Occipital lobe (tissue), 3 donors: Measurements from ENCODE around the gene SAG. TPM values are rescaled to one million over a fixed set of nuclear protein-coding genes. Genes with fewer than 3 reads are reported as not detected.

ENCODE experiments used
- DNase-seq: peaks from one replicate; lab custom pipeline; 2025; lab: John Stamatoyannopoulos, UW
- small RNA-seq: library from RNA; depleted of rRNA; stranded (forward); fragments of <200 nt; gene quantifications from one replicate; pipeline ENCODE3, GENCODE V24; 2014
- total RNA-seq: library from RNA; depleted of rRNA; stranded (reverse); fragments of >200 nt; gene quantifications from one replicate; pipeline ENCODE4 v1.2.3, GENCODE V29; 2014

Gene SAG
- total RNA-seq, 1 donor from 2014 or later: not detected

DNA sequence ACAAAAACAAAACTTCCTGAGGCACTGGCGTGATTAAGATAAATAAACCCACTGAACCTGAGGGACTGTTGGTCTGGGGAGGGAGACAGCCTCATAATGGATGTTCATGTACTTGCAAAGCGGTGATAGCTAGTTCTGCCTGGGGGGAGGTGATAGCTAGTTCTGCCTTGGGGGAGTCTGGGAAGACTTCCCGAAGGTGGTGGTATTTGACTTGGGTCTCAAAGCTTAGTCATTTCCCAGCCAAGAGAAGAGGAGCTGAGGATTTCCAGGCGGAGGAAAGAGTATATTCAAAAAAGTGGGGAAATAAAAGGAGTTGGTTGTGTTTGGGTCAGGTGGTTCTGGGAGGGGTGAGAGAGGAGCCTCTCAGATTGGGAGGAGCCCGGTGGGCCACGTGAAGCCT, 71.4 kb downstream of the SAG start:
- DNase-seq: no peak

DNA sequence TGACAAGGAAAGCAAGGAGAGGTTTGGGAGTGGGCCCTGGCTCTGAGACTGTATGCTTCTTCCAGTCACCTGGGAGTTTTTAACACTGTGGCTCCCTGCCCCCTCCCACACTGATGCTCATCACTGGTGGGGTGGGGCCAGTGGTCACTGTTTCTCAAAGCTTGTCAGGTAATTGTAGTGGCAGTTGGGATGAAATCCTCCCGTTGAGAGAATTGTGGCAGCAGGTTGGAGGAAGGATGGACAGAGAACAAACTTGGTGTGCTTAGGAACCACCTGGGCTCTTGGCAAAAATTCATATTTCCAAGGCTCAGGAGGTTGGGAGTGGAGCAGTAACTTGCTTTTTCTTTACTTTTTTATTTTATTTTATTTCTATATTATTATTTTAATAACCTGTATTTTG, 71.8 kb downstream of the SAG start:
- DNase-seq: no peak

DNA sequence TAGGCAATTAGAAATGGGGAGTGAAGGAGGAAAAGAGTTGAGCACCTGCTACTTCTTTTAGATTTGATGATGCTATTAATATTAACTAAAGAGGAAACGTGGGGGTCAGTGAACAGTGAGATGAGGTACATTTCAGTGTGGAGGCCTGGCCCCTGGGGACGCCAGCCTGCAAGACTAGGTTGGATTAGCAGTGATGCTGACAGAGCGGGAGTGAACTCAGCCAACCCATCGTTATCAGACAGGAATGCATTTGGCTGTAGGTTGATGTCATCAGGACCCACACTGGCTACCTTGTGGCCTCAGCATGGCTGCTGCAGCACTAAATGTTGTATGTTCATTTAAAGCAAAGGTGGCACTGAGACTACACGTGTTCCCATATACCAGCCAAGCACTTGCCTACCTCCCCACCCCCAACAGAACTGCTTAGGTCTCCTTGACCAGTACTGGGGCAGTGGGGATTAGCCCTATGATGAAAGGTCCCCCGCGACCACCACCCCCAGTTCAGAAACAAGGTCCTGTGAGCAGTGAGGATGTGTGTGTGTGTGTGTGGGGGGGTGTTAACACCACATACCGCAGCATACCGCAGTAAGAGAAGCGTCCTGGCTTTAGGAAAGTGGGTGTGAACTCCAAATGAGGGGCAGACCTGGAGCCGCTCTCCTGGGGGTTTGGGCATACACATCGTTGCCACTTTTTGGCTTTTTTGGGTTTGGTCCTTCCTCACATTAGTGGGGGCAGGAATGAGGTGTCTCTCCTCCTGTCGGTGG, 72.7 kb downstream of the SAG start:
- no peak for DNase-seq

- DNase-seq: no peak
Observed at GRCh38 chr2:233380995-233381637, 73.5 kb downstream of the SAG start.

DNA sequence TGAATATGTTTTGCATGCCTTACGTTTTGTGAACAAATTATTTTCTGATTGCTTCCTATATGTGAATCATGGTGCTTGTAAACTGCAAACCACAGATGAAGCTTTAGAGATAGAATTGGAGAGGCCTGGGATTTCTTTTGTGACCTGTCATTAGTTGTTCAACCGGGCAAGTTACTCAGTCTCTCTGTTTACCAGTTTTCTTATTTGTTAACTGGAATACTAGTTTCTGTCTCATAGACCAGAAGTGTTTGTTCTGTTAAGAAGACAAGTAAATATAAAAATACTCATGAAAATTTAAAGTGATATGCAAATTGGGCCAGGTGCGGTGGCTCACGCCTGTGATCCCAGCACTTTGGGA, 74.0 kb downstream of the SAG start:
- no peak for DNase-seq

- DNase-seq: no peak
Observed at GRCh38 chr2:233384015-233384414, 76.4 kb downstream of the SAG start.

- no peak for DNase-seq
Observed at GRCh38 chr2:233384811-233385488, 77.3 kb downstream of the SAG start.

DNA sequence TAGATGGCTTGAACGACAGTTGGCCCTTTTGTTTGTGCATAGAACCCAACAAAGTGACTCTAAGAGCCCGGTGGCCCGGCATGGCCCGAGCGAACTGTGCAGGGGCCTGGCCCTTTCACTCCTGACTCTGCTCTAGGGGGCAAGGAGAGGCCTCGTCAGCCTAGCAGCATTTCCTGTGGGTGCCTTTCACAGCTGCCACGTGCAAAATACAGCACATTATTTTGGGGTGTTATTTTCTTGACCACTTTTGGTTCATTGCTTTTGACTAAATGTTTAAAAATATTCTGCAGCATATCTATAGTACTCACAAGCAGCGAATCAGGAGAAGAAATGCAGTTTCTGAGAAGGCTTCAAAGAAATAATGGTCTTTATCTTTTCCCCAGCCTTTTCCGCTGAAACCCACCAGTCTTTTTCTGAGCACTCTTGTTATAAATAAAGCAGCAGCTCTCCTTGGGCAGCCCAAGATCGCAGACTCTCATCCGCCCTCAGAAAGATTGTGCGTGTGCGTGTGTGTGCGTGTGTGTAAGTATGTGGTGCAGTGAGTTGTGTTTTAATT, 78.0 kb downstream of the SAG start:
- no peak for DNase-seq

DNA sequence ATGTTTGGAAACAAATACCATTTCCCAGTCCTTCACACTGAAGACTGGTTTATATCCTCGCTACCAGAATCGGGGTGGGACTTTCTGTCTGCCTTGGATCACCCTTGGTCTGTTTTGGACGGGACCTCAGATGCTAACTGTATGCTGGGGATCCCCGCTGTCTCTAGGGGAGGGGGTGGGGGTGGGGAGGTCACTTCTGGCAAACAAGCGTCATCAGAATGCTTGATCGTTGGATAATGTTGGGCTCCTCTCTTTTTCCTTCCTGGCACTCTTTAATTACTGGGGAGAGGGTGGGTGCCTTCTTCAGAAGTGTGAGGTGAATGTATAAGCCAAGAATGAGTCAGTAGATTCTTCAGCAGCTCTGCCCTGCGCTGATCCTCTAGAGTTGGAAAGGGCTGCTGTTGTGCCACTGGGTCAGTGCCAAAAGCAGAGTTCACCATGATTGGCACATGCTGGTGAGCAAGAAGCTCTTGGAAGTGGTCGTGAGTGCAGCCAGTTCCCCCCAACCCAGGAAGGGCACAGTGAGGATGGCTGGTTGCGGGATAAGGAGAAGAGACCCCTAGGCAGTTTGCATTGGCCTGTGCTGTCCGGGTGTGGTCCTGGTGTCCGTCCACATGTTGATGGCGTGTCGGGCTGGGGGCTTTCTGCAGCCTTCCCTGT, 78.9 kb downstream of the SAG start:
- peak; percentile 15 for DNase-seq

- DNase-seq: no peak
Observed at GRCh38 chr2:233387225-233387624, 79.6 kb downstream of the SAG start.

GRCh38 chr2:233387667-233388528, 80.3 kb downstream of the SAG start:
- peak; percentile 69 for DNase-seq

- no peak for DNase-seq
Observed at GRCh38 chr2:233389601-233390125, 82.0 kb downstream of the SAG start.

DNA sequence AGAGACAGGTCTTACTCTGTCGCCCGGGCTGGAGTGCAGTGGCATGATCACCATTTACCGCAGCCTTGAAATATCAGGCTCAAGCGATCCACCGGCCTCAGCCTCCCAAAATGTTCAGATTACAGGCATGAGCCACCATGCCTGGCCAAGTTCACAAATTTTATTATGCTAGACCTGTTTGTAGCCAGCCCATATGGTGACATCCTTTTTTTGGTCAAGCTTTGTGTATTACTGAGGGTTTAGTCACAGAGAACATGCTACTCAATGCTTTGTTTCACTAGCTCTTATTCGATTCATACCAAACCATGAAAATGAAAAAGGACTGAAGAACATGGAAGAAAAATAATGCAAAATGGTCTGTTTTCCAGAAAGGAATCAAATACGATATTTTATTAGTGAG, 88.1 kb downstream of the SAG start:
- DNase-seq: no peak

Small RNA genes lying within 50 kb of the gene (small RNA-seq; reads per million reads assigned to genes)
- gene RF00019 (not detected), gene SCARNA5 (60.8 reads per million, percentile 95 among the genes with 10 or more reads in this experiment), gene SCARNA6 (15.8 reads per million, percentile 93 among the genes with 10 or more reads in this experiment)

Other genes with a start within 250 kb of the SAG start
- 2.5 TPM for gene INPP5D, start 247.5 kb upstream of the SAG start, total RNA-seq
- 36.7 TPM for gene ATG16L1, start 56.1 kb upstream of the SAG start, total RNA-seq
- 33.1 TPM for gene DGKD, start 46.7 kb downstream of the SAG start, total RNA-seq